ENCODE results near the gene HEATR9.

GRCh38 chr17:35889241-35889640 lies 20.6 kb upstream of the HEATR9 start:
- no peak for TF ChIP-seq POLR2A (IDR thresholded peaks at IDR 0.05; ENCODE audit: low read length)
- TF ChIP-seq CEBPB (IDR thresholded peaks at IDR 0.05), result no peak
- no peak for TF ChIP-seq RAD21 (conservative IDR thresholded peaks at IDR 0.05 in 1 of 2, IDR thresholded peaks at IDR 0.05 in 1 of 2)
- TF ChIP-seq JUN (IDR thresholded peaks at IDR 0.05), result no peak
- TF ChIP-seq NR3C1 (IDR thresholded peaks at IDR 0.05), result no peak
- TF ChIP-seq RFX5 (IDR thresholded peaks at IDR 0.05), result no peak
- no peak for TF ChIP-seq SMC3 (IDR thresholded peaks at IDR 0.05)
